K562 (cell line): ENCODE results near the gene JADE3. TPM values are rescaled to one million over a fixed set of nuclear protein-coding genes. Genes with fewer than 3 reads are reported as not detected.

Experiments
- ARID1B ChIP-seq: fragments of 450-650 bp; IDR thresholded peaks from 2 replicates; pipeline ENCODE4 v1.6.1; 2016; ENCODE audit warnings: antibody characterized with exemption, mild to moderate bottlenecking, inconsistent platforms
- ARID3A ChIP-seq: IDR thresholded peaks from 2 replicates; pipeline ENCODE4 v1.6.1; 2012; ENCODE audit warnings: low read depth, low read length, improper control_type of control experiment, borderline replicate concordance
- E2F3 ChIP-seq: fragments of 250-450 bp; sonication (Bioruptor Pico); IDR thresholded peaks from 2 replicates; pipeline ENCODE4 v1.4.0; 2020; ENCODE audit warnings: mild to moderate bottlenecking
- FOSL1 ChIP-seq: fragments of 200-800 bp; sonication (Bioruptor generic); conservative IDR thresholded peaks from 2 replicates; pipeline ENCODE4 v1.6.1; 2016; ENCODE audit warnings: missing genetic modification characterization, missing compliant biosample characterization
- KLF13 ChIP-seq: fragments of 450-650 bp; IDR thresholded peaks from 2 replicates; pipeline ENCODE4 v1.6.1; 2016; ENCODE audit warnings: missing genetic modification characterization, low read depth, mild to moderate bottlenecking, missing compliant biosample characterization, moderate library complexity, borderline replicate concordance
- MGA ChIP-seq: fragments of 450-650 bp; IDR thresholded peaks from 2 replicates; pipeline ENCODE4 v1.6.1; 2016; ENCODE audit warnings: mild to moderate bottlenecking, moderate library complexity
- RBM22 ChIP-seq: fragments of 200-400 bp; formaldehyde crosslinking; IDR thresholded peaks from 2 replicates; pipeline ENCODE4 v1.6.1; 2018; ENCODE audit warnings: low read length, low read depth; ENCODE audit not compliant: poor library complexity, severe bottlenecking
- SIX5 ChIP-seq, 2 experiments: IDR thresholded peaks; 2 replicates each; pipeline ENCODE4 v1.6.1; 2011; ENCODE audit warnings: low read length in 2 of 2, borderline replicate concordance in 1 of 2, low read depth in 1 of 2, mild to moderate bottlenecking in 1 of 2, moderate library complexity in 1 of 2; ENCODE audit not compliant: insufficient read depth in 1 of 2
- SMARCE1 ChIP-seq: fragments of 450-650 bp; IDR thresholded peaks from 2 replicates; pipeline ENCODE4 v1.7.1; 2016; ENCODE audit warnings: mild to moderate bottlenecking
- SP2 ChIP-seq: IDR thresholded peaks from 2 replicates; pipeline ENCODE4 v1.6.1; 2011; ENCODE audit warnings: mild to moderate bottlenecking, low read depth, low read length, moderate library complexity; ENCODE audit not compliant: poor library complexity, severe bottlenecking; ENCODE audit errors: extremely low read depth
- TRIM24 ChIP-seq, 2 experiments: fragments of 450-650 bp; IDR thresholded peaks; 2 replicates each; pipeline ENCODE4 v1.6.1; 2016
- ZNF280A ChIP-seq: fragments of 450-650 bp; IDR thresholded peaks from 2 replicates; pipeline ENCODE4 v1.6.1; 2018; ENCODE audit warnings: mild to moderate bottlenecking, low read depth; ENCODE audit not compliant: partially characterized antibody
- ZNF696 ChIP-seq: fragments of 250-450 bp; sonication (Bioruptor Pico); conservative IDR thresholded peaks from 2 replicates; pipeline ENCODE4 v1.4.0; 2020; ENCODE audit warnings: mild to moderate bottlenecking, moderate library complexity
- polyA plus RNA-seq, 8 experiments: library from polyadenylated mRNA; depleted of rRNA in 4 of 8; stranded (reverse) in 5 of 8; unstranded in 3 of 8; fragments of >200 nt; fragmentation: Nextera tagmentation in 2 of 8; fragmentation: Illumina TruSeq in 1 of 8; extraction: Ambion mirVana in 2 of 8; extraction: Trizol in 1 of 8; gene quantifications; 2 replicates each; pipeline versions ENCODE4 v1.2.1 to v1.2.3, GENCODE V29; 2011 to 2014; ENCODE audit warnings: inconsistent platforms in 1 of 8, missing spikeins in 1 of 8
- total RNA-seq, 7 experiments: library from RNA; depleted of rRNA in 6 of 7; stranded (reverse); fragments of >200 nt in 6 of 7; fragmentation: Illumina TruSeq in 2 of 7; extraction: Trizol in 2 of 7; gene quantifications; 2 replicates each; pipeline versions ENCODE4 v1.2.1 to v1.2.3, GENCODE V29; 2011 to 2021; ENCODE audit warnings: low replicate concordance in 1 of 7

Gene JADE3
- total and polyA plus RNA-seq, 9 of the 15 experiments (the other 6 are each of a cell fraction or from before 2014, with no cell fraction given), result 2.6 to 10.0 (median 7.0) TPM

- TF ChIP-seq MGA (peak; percentile 69), SIX5 (IDR thresholded peaks at IDR 0.05; ENCODE audit: borderline replicate concordance in 1 of 2, insufficient read depth in 1 of 2, low read depth in 1 of 2, low read length in 2 of 2) (no peak), SP2 (no peak), ZNF280A (no peak), RBM22 (no peak), ZNF696 (CRISPR knock-in tag) (no peak), SMARCE1 (peak; percentile 92), ARID3A (no peak), KLF13 (tag) (no peak), ARID1B (peak; percentile 97), E2F3 (CRISPR knock-in tag) (no peak), TRIM24 (IDR thresholded peaks at IDR 0.05) (peak; percentile 20 to 72; a peak in 2 of 4 replicates), FOSL1 (tag) (peak; percentile 90)
Observed at GRCh38 chrX:47047989-47048388, 135.8 kb downstream of the JADE3 start (continued).
